Inflammatory macrophage (primary cell): Measurements from ENCODE around the gene FAAP100.

Source experiments
- DNase-seq, 2 donors: peaks; one replicate each; pipeline ENCODE4 v3.0.0-alpha.2; 2020 to 2022

FAAP100 gene

GRCh38 chr17:81510785-81511553 is 41.2 kb downstream of the FAAP100 start:
- peak in 1 of 2 donors; percentile 27 for DNase-seq

GRCh38 chr17:81509972-81510784 is 42.0 kb downstream of the FAAP100 start:
- DNase-seq = no peak

- DNase-seq = peak; percentile 48 to 60
These were observed 42.8 kb downstream of the FAAP100 start for GRCh38 chr17:81509207-81509971.

- peak; percentile 4 to 26 for DNase-seq
These were observed 43.4 kb downstream of the FAAP100 start for GRCh38 chr17:81508639-81509206.

- no peak for DNase-seq
These were observed 48.5 kb downstream of the FAAP100 start for GRCh38 chr17:81503619-81504018.

GRCh38 chr17:81502471-81503017 is 49.6 kb downstream of the FAAP100 start:
- DNase-seq = no peak

- no peak for DNase-seq
These were observed 52.1 kb downstream of the FAAP100 start for GRCh38 chr17:81500047-81500446.

- DNase-seq = no peak
These were observed 52.6 kb downstream of the FAAP100 start for GRCh38 chr17:81499601-81499970.

- DNase-seq = no peak
These were observed 53.1 kb downstream of the FAAP100 start for GRCh38 chr17:81498953-81499600.

GRCh38 chr17:81494626-81495377 is 57.4 kb downstream of the FAAP100 start:
- DNase-seq = no peak

GRCh38 chr17:81493198-81494038 is 58.7 kb downstream of the FAAP100 start:
- DNase-seq = no peak

- DNase-seq = no peak
These were observed 59.4 kb downstream of the FAAP100 start for GRCh38 chr17:81492706-81493105.

- DNase-seq = no peak
These were observed 60.0 kb downstream of the FAAP100 start for GRCh38 chr17:81492202-81492601.

- no peak for DNase-seq
These were observed 60.4 kb downstream of the FAAP100 start for GRCh38 chr17:81491761-81492160.

GRCh38 chr17:81491181-81491581 is 61.0 kb downstream of the FAAP100 start:
- DNase-seq = no peak

GRCh38 chr17:81489998-81490992 is 61.9 kb downstream of the FAAP100 start:
- no peak for DNase-seq
